ENCODE data around the gene EIF4E2.

EIF4E2 gene

DNA sequence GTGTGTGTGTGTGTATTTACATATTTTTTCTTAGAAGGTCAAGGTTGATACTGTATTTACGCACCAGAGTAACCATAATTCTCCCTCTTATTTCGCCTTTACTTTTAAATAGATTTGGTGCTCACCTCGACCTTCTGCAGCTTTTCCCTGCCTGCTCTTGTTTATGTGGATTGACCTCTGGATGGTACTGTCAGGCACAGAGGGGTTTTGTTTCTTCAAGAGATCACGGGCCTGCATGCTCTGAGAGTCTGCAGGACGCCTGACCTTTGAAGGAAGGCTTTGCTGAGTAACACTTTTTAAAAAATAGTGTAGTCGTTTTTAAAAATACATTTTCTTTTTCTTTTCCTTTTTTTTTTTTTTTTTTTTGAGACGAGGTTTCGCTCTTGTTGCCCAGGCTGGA is 64.8 kb downstream of the EIF4E2 start:
- Histone ChIP-seq H3K9me2 (ENCODE audit: low read depth, low read length) (no peaks in the 10 kb centered on the region), H3K4me3 (ENCODE audit: low read depth, low read length, poor library complexity, severe bottlenecking) (no peak overlapping the region), H4K20me1 (ENCODE audit: insufficient read depth, low read length) (no peaks in the 10 kb centered on the region), H3K9me3 (ENCODE audit: low read length) (no peaks in the 10 kb centered on the region), H3K27me3 (ENCODE audit: insufficient read depth, low read length) (no peaks in the 10 kb centered on the region), H3K36me3 (ENCODE audit: insufficient read depth, low read length) (no peaks in the 10 kb centered on the region), H3K4me2 (ENCODE audit: low read length) (no peak overlapping the region), H3F3A (ENCODE audit: insufficient read depth, low read length) (no peaks in the 10 kb centered on the region), H3K4me1 (ENCODE audit: insufficient read depth, low read length, severe bottlenecking) (no peaks in the 10 kb centered on the region), H3K9ac (ENCODE audit: low read length) (no peak overlapping the region), H2AFZ (ENCODE audit: low read length) (no peak overlapping the region), H3K27ac (ENCODE audit: low read depth, low read length, poor library complexity, severe bottlenecking) (no peak overlapping the region), H3K79me2 (ENCODE audit: insufficient read depth, low read length) (no peaks in the 10 kb centered on the region)
- TF ChIP-seq EZH2 (IDR thresholded peaks at IDR 0.05; ENCODE audit: borderline replicate concordance, low read length), result no peak
- TF ChIP-seq, protein P1, sequence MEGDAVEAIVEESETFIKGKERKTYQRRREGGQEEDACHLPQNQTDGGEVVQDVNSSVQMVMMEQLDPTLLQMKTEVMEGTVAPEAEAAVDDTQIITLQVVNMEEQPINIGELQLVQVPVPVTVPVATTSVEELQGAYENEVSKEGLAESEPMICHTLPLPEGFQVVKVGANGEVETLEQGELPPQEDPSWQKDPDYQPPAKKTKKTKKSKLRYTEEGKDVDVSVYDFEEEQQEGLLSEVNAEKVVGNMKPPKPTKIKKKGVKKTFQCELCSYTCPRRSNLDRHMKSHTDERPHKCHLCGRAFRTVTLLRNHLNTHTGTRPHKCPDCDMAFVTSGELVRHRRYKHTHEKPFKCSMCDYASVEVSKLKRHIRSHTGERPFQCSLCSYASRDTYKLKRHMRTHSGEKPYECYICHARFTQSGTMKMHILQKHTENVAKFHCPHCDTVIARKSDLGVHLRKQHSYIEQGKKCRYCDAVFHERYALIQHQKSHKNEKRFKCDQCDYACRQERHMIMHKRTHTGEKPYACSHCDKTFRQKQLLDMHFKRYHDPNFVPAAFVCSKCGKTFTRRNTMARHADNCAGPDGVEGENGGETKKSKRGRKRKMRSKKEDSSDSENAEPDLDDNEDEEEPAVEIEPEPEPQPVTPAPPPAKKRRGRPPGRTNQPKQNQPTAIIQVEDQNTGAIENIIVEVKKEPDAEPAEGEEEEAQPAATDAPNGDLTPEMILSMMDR (IDR thresholded peaks at IDR 0.05; ENCODE audit: low read length), result no peak

Measured in OCI-LY1 (cell line).